Measurements from ENCODE around the gene C7.
"Not testable (repeated sequence)": the region's sequence is repeated elsewhere in the genome, so short reads cannot be mapped to it uniquely, and the experiment has no call there.

The C7 gene

DNA sequence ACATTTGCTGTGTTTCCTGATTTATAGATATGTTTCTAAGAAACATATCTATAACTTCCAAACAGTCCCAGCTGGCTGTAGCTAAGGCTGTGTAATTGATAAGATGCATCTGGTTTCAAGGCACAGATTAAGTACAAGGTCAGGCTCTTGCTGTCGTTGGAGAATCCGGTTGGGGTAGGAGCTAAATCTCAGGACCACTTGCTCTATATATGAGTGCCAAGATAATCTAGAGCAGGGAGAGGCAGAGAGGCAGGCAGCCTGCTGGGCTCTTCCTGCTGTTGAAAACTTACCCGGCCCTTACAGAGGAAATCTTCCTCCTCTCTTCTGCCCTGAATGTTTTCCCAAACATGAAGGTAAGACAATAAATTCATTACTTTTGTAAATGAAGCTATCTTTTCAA is at the start of gene C7:
Gene C7, plus strand, starts transcription at position 234 of the 400 bp plus-strand sequence. Its CDS starts 114 bp downstream, at position 348.
- no peak for DNase-seq

DNA sequence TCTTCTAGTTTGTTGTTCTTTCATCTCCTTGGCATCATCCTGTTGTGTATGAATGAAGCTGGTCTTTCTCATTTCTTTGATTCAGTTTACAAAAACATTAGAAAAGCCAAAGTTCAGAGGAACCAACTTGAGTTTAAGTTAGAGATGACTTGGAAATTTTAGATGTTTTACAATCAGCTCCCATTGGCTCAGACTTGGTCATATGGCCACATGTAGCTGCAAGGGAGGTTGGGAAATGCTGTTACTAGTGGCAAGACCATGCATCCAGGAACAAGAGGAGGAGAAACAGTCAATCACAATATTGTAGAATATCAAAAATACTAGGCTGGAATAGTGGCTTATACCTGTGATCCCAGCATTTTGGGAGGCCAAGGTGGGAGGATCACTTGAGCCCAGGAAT is 48.6 kb upstream of the C7 start:
- DNase-seq, result no peak

DNA sequence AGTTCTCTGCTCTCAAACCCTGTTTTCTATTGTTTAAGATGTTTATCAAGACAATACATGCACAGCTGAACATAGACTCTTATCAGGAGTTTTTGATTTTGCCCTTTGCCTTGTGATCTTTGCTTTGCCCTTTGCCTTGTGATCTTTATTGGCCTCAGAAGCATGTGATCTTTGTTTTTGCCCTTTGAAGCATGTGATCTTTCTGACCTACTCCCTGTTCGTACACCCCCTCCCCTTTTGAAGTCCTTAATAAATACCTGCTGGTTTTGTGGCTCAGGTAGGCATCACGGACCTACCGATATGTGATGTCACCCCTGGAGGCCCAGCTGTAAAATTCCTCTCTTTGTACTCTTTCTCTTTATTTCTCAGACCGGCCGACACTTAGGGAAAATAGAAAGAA is 44.3 kb upstream of the C7 start:
- DNase-seq, result not testable (repeated sequence)

DNA sequence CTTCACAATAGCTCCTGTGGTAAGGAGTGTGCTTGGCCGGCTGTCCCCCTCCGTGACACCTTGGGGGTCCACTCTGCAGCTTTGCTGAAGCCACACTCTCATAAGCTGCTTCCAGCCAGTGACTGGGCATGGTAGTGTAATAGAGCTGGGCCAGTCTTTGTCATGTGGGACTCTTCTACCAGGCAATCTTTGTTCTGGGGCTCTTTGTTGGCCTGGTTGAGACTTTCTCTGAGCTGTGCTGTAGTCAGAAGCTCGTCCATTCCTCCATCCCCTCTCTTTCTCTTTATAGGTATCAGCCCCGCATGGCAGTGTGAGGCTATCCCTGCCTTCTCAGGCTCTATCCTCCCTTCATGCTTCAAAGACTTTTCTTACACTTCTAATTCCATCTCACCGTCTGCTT is 42.5 kb upstream of the C7 start:
- no peak for DNase-seq

DNA sequence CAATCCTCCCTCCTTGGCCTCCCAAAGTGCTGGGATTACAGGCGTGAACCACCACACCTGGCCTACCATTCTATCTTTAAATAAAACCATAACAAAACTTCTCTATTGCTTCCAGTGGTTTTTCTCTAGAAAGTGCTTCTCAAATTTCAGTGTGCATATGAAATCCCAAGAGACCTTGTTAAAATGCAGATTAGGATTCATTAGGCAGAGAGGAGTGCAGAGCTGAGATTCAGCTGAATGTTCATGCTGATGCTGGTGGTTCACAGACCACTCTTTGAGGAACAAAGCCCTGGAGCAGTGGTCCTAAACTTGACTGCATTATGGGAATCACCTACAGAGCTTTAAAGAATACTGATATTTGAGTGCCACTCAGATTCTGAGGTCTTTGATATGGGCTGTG is 39.9 kb upstream of the C7 start:
- DNase-seq, result no peak

DNA sequence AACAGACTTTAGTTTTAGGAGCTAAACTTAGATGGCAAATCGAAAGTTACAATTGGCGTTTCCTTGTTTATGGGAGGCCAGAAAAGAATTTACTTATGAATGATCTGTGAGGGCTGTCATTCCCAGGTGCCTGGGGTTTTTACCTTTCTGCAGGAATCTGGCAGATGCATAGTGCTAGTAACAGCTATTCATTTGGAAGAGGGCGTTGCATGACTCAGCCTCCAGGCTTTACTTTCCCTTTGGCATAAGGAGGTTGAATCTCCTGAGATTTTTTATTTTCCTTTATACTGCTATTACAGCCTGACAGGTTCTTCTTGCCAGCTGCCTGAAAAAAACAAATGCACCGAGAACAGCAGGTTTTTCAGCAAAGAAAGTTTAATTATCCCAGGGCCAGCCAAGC is 38.1 kb upstream of the C7 start:
- no peak for DNase-seq

DNA sequence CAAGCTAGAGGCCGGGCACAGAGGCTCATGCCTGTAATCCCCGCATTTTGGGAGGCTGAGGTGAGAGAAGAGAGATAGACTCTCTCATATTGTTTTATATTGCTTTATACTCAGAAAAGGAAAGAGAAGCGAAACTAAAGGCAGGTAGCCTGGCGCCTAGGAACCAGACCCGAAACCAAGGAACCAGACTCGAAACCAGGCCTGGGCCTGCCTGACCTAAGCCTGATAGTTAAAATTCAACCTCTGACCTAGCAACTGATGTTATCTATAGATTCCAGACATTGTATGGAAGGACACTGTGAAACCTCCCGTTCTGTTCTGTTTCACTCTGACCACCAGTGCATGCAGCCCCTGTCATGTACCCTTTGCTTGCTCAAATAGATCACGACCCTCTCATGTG is 37.0 kb upstream of the C7 start:
- not testable (repeated sequence) for DNase-seq

DNA sequence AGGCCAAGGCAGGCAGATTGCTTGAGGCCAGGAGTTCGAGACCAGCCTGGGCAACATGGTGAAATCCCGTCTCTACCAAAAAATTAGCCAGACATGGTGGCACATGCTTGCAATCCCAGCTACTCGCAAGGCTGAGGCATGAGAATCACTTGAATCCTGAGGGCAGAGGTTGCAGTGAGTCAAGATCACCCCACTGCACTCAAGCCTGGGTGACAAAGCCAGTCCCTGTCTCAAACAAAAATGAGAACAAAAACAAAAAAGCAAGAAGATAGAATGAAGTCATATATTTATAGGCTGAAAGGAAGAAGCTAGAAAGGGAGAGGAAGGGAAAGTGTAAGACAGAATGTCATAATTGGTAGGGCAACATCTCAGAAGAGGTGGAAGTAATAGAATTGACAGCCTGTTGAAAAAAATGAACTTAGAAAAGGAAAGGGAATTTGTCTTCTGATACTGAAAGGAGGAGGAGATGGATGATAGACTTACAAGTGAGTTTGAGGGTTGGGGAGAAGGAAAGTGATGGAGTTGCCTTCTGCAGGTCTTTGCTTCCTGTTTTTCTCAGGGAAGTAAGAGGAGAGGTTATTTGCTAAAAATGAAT is 35.9 kb upstream of the C7 start:
- no peak for DNase-seq

DNA sequence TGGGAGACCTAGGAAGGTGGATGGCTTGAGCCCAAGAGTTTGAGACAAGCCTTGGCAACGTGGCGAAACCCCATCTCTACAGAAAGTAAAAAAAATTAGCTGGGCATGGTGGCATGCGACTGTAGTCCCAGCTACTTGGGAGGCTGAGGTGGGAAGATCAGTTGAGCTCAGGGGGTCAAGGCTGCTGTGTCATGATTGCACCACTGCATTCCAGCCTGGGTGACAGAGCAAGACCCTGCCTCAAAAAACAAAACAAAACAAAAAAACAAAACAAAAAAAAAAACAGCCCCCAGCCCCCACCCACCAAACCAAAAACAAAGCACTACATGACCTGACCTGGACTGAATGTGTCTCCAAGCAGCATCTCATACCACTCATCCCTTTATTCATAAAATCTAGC is 33.3 kb upstream of the C7 start:
- DNase-seq, result no peak

DNA sequence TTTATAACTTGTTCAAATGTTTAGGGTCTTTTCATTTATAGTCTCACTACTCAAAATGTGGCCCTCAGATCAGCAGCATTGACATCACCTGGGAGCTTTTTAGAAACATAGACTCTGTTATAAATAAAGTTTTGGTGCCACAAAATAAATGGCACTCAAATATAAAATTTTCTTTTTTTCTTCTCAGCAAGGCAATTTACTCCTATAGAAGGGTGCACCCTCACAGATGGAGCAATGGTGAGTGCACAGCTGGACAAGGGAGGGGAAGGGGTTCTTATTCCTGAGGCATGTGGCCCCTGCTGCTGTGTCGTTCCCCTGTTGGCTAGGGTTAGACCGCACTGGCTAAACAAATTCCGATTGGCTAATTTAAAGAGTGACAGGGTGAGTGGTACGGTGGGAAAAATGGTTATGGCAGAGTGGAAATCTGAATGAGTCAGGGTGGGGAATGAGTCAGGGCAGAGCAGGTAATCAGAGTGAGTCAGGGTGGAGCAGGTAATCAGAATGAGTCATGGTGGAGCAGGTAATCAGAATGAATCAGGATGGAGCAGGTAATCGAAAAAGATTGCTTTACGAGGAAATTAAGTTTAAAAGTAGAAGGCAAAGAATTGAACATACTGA is 31.8 kb upstream of the C7 start:
- DNase-seq, result no peak

DNA sequence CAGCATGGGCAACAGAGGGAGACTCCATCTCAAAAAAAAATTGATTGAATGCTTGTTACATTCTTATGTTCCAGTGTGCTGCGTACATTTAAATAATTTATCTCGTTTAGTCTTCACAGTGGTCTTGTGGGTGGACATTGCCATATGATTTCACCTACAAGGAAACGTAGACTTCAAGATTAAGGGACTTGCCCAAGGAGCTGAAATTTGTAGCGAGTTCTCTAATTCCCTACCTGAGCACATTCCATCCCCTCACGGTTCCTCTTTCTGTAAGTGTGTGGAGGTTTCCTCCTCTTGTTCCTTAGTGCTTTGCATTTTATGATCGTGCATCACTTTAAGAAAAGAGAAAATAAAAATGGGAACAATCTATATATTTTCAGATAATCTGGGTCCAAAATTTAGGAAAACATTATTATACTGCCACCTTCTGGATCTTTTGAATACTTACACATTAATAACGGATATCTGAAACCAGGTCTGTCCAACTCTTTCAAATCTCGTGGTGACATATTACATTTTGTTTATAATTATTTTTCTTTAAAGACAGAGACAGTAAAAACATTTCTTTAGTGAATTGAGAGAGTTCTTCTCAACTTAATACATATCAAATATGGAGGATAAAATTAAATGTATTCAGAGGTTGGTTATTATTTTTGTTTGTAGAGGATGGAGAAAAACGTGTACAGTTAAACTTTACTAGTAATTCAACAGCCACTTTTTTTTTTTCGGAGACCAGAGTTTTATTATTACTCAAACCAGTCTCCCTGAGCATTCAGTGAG is 29.9 kb upstream of the C7 start:
- peak; percentile 6 for DNase-seq

DNA sequence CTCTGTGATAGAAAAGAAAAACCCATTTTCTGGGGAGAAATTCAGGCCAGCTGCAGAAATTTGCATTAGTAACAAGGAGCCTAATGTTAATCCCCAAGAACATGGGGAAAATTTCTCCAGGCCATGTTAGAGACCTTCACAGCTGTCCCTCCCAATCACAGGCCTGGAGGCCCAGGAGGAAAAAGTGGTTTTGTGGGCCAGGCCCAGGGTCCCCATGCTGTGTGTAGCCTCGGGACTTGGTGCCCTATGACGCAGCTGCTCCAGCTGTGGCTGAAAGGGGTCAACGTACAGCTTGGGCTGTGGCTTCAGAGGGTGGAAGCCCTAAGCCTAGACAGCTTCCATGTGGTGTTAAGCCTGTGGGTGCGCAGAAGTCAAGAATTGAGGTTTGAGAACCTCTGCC is 27.0 kb upstream of the C7 start:
- no peak for DNase-seq

DNA sequence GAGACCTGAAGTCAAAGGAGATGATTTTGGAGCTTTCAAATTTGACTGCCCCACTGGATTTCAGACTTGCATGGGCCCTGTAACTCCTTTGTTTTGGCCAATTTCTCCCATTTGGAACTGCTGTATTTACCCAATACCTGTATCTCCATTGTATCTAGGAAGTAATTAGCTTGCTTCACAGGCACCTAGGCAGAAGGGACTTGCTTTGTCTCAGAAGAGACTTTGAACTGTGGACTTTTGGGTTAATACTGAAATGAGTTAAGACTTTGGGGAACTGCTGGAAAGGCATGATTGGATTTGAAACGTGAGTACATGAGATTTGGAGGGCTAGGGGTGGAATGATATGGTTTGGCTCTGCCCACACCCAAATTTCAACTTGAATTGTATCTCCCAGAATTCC is 26.2 kb upstream of the C7 start:
- DNase-seq, result not testable (repeated sequence)

DNA sequence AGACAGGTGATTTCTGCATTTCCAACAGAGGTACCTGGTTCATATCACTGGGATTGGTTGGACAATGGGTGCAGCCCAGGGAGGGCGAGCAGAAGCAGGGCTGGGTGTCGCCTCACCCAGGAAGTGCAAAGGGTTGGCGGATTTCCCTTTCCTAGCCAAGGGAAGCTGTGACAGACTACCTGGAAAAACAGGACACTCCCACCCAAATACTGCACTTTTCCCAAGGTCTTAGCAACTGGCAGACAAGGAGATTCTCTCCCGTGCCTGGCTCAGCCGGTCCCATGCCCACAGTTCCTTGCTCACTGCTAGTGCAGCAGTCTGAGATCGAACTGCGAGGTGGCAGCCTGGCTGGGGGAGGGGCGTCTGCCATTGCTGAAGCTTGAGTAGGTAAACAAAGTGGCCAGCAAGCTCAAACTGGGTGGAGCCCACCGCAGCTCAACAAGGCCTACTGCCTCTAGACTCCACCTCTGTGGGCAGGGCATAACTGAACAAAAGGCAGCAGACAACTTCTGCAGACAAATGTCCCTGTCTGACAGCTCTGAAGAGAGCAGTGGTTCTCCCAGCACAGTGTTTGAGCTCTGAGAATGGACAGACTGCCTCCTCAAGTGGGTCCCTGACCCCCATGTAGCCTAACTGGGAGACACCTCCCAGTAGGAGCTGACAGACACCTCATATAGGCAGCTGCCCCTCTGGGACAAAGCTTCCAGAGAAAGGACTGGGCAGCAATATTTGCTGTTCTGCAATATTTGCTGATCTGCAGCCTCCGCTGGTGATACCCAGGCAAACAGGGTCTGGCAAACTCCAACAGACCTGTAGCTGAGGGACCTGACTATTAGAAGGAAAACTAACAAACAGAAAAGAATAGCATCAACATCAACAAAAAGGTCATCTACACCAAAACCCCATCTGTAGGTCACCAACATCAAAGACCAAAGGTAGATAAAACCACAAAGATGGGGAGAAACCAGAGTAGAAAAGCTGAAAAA is 13.6 kb upstream of the C7 start:
- not testable (repeated sequence) for DNase-seq

DNA sequence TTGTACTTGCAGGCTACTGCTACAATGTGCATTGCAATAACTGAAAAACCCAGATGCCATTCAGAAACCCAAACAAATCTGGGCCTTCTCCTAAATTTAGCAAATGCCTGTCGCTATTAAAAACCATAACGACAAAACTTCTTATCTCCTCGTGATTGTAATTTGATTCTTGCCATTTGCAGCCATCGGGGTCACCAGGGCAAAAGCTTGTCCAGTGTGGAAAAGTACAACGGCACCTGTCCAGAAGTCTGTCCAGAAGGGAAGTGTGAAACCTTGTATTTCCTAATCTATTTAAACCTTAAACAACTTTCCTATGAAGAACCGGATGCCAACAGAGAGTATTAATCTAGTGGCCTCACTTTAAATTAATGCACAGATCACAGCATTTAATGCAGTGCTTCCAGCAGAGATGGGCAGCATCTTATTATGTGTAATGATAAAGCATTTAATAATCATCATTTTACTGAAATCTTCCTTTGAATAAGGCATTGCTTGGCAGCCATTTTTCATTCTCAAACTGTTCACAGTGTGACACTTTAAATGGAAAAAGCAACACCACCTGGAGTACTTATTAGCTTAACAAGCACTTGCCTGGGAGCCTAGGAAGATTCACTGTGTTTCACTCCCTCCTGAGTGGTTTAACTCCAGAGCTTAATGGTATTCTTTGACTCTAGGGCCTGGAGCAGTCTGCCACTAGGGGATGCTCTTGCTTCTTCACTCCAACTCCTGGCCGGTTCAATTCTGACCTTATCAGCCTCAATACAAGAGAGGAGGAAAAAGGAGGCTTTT is 4.9 kb upstream of the C7 start:
- DNase-seq, result peak; percentile 4

DNA sequence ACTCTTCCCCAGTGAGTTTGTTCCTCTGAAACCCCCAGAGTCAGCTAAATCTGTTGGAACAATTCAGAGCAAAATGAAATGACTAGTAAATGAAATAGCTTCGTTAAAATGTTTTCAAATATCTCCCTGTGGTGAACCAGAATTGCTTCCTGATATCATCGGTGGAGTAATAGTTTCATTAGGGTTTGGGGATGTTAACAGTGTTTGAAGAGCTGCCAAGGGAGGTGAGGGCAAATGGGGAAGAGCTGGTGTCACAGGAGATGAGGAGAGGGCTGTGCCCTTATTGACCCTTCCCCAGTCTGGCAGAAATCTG is 4.3 kb upstream of the C7 start:
- DNase-seq, result no peak

DNA sequence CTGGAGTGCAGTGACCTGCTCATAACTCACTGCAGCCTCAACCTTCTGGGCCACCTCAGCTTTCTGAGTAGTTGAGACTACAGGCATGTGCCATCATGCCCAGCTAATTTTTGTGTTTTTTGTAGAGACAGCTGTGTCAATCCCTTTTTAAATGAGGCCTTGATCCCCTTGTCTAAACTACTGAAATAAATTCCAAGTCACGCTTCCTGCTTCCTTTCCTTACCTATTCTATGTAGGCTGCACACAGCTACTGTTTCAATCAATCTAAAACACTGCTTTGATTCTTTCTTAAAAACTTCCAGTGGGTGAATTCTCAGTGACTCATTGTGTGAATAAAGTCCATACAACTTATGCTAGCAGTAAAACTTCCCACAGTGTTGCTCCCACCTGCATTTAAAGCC is 2.9 kb upstream of the C7 start:
- DNase-seq, result no peak

DNA sequence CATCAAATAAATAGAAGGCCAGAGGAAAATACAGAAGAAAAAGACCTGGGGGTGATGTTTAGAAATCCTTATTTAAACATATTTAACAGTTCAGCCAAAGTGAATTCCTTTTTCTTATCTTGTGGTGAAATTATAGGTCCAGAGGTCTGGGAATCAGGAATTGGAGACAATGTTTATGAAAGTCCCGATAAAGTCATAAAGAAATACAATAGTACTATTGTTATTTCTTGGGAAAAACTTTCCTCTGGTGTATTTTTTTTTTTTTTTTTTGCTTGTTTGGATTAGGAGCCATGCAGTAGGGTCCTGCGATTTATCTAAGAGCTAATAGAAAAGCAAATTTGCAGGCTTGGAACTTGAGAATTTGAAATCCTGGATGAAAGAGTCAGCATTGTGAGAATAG is 426 bp downstream of the C7 start:
- no peak for DNase-seq

DNA sequence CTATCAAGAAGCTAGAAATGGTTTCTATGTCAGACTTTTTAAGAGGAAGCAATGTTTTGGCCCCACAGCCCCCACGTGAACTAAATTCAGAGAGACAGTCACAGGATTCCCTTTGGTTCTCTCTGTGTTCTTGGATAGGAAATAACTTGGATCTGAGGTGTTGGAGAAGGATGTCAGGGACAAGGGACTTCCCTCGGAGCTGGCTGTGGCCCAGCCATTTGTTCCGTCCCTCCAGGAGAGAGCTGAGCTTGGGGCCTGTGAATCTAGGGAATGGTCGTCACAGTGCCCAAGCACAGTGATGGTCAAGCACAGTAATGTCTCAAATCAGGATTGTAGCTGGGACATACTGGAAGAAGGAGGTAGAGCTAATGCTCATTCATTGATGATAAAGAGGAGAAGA is 2.0 kb downstream of the C7 start:
- no peak for DNase-seq

DNA sequence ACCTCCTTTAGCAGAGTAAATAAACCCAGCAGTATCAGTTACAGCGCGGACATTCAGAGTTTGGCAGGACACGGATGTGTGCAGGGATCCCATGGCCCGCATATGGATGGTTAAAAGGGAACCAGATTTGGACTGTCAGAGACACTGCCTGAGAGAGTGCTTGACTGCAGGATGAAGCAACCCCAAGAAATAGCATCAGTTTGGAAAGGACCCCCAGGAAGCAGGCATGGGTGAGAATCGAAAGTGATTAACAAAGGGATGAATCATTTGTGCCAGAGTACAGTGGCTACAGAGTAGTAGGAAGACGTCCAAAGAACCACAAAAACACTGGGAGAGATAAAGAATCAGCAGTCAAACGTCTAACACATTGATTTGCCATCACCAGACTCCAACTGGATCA is 5.5 kb downstream of the C7 start:
- DNase-seq, result no peak

DNA sequence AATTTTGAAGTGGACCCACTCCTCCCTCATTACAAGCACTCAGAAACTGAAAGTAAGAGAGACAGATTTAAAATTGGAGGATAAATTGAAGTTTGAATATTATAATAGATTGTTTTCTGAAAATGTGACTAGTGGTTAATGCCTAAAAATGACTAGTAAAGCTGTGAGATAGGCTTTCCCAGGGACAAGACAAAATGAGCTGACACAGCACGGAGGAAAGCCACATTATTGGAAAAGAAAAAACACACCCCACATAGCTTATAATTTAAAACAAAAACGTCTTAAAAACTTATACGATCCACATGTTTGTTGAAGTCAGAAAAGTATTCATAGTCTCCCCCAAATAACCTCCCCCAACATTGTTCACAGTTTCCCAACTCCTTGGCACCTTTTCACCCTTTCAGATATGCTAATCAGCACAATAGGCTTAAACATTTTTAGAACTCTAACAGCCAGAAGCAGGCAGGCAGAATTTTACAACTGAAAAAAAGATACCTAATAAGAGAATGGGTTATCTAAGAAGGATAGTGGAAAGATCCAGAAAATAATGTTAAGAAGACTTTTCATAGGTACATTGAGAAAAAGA is 6.1 kb downstream of the C7 start:
- DNase-seq, result no peak

DNA sequence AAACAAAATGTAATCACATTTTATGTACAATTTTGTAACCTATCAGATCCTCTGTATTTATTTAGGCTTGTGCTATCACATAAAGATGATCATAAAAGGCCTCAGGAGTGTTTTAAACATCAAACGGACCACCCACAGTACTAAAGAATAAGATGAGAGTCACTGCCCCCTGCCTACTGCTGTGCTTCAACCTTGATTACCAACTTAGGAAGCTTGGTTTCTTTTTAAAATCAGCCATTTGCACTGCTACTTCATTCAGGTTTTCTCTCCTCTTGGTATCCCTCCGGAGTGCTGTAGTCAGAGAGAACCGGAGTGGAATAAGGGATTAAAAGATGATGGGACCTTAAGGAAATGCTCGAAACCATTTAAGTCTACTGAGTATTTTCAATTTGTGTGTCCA is 6.9 kb downstream of the C7 start:
- DNase-seq, result no peak
